Mononuclear cell (primary cell): ENCODE measurements around the gene GFPT1. TPM values are rescaled to one million over a fixed set of nuclear protein-coding genes. Genes with fewer than 3 reads are reported as not detected.

Source experiments
- H3K27me3 ChIP-seq: 2 replicates; pipeline ENCODE4 v1.6.0; 2011; ENCODE audit warnings: low read length, control low read depth; ENCODE audit not compliant: insufficient read depth
- H3K4me1 ChIP-seq: 2 replicates; pipeline ENCODE4 v1.5.1; 2011; ENCODE audit warnings: mild to moderate bottlenecking, low read length, control low read depth; ENCODE audit not compliant: insufficient read depth
- H3K4me3 ChIP-seq: 2 replicates; pipeline ENCODE4 v1.5.1; 2011; ENCODE audit warnings: mild to moderate bottlenecking, low read length, moderate library complexity
- H3K9me3 ChIP-seq: 2 replicates; pipeline ENCODE4 v1.5.1; 2011; ENCODE audit warnings: low read depth, mild to moderate bottlenecking, control low read depth, low read length
- total RNA-seq: library from RNA; depleted of rRNA; stranded (reverse); fragments of >200 nt; gene quantifications from one replicate; pipeline ENCODE4 v1.2.3, GENCODE V29; 2012

The GFPT1 gene
- total RNA-seq, 1 donor, result 23.9 TPM

- no peaks in the 10 kb centered on the region for H3K4me1 ChIP-seq
- no peaks in the 10 kb centered on the region for H3K9me3 ChIP-seq
- no peak overlapping the region for H3K4me3 ChIP-seq
- H3K27me3 ChIP-seq, result peaks cover under 1% of the 10 kb centered on the region
These were observed 88.2 kb downstream of the GFPT1 start for GRCh38 chr2:69298862-69299261.

DNA sequence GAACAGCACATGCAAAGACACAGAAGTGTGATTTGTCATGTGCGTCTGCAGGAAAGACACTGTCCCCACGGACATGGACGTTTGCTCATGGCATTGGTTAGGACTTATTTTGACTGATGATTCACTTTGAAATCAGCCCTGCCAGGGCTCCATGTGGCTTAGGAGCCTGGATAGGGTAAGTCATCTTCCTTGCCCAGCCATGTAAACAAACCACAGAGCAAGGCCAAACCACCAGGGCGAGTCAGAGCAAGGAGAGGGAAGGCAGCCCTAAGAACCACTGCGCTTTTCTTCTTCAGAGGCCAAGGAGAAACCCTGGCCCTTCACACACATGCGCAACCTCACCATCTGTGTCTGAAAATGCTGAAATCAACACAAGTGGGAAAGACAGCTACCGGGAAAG, 88.8 kb downstream of the GFPT1 start:
- Histone ChIP-seq H3K27me3 (no peaks in the 10 kb centered on the region), H3K4me1 (no peaks in the 10 kb centered on the region), H3K4me3 (no peak overlapping the region), H3K9me3 (no peaks in the 10 kb centered on the region)

- Histone ChIP-seq H3K4me3 (no peak overlapping the region), H3K4me1 (no peaks in the 10 kb centered on the region), H3K27me3 (no peaks in the 10 kb centered on the region), H3K9me3 (no peaks in the 10 kb centered on the region)
These were observed 89.8 kb downstream of the GFPT1 start for GRCh38 chr2:69297216-69297615.

DNA sequence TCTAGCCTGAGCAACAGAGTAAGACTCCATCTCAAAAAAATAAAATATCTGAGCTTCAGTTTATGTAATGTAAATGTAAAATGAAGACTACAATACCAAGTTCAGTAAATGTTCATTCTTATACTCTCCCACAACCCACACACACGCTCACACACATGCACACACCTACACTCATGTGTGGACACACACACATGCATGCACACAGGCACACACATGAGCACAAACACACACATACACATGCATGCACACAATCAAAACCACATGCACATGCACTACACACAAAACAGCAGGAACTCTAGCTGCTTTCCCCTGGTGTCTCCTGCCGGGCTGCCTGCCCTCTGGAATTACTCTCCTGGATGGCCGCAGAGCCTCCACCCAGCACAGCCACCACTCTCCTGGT, 90.6 kb downstream of the GFPT1 start:
- no peaks in the 10 kb centered on the region for H3K27me3 ChIP-seq
- H3K9me3 ChIP-seq, result no peaks in the 10 kb centered on the region
- no peak overlapping the region for H3K4me3 ChIP-seq
- H3K4me1 ChIP-seq, result no peaks in the 10 kb centered on the region

DNA sequence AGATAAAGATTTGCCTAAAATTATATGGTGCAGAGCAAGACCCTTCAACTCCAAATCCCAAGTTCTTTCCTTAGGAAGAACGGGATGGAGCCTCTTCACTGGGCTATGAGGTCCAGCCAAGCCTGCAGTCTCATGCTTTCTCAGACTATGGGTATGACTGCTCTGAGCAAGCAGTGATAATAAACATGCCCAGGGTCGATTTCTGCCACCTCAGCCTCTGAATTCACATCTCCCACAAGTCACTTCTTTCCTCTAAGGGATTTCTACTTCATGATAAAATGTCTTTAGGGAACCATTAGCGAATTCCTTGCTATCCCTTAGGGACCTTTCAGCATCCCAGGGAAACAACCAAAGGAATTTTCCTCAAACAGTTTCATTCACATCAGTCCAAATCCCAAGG, 94.8 kb downstream of the GFPT1 start:
- Histone ChIP-seq H3K27me3 (no peaks in the 10 kb centered on the region), H3K4me3 (no peak overlapping the region), H3K4me1 (no peaks in the 10 kb centered on the region), H3K9me3 (no peaks in the 10 kb centered on the region)

- Histone ChIP-seq H3K4me3 (no peak overlapping the region), H3K4me1 (no peaks in the 10 kb centered on the region), H3K9me3 (no peaks in the 10 kb centered on the region), H3K27me3 (no peaks in the 10 kb centered on the region)
These were observed 95.3 kb downstream of the GFPT1 start for GRCh38 chr2:69291721-69292120.

DNA sequence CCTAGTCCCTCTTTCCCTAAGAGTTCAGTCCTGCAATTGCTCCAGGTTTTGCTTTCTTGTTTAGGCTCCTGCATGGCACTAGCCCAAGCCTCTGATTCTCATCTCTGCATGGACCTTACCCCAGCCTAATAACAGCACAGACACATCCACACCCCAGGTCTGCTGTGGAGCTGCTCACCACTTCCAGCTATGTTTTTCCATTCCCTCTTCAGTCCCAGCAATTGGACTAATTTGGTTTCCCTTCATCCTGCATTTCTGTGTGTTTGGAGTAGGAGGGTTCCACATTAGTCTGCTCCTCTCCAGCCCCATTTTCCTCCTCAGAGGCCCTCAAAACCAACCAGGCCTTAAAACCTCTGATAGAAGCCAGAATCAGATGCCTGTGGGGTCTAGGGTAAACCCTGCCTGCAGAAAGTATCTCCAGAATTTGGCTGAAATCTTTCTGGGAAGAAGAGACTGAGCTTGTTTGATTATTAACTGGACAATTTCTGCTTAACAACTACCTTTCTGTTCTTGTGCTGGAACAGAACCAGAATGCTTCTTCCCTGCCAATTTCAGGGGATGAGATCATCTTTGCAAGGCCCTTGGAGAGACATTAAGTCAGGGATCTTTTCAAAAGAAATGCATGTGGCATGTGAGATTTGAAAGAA, 95.9 kb downstream of the GFPT1 start:
- Histone ChIP-seq H3K4me1 (no peaks in the 10 kb centered on the region), H3K9me3 (no peaks in the 10 kb centered on the region), H3K27me3 (no peaks in the 10 kb centered on the region), H3K4me3 (no peak overlapping the region)

DNA sequence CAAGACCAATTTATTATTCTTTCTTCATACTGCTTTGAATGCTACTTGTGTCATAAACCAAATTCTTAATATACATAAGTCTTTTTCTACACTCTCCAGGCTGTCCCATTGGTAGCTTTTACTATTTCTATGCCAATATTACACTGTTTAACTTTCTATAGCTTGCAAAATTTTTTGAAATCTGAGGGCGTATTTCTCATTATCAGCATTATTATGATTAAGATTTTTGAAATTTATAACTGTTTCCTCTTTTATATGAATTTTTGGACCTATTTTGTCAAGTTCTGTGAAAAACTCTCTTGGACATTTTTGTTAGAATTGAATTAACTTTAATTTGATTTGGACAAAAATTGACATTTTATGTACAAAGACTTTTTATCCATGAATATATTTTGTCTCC, 98.6 kb downstream of the GFPT1 start:
- Histone ChIP-seq H3K9me3 (no peaks in the 10 kb centered on the region), H3K4me1 (no peaks in the 10 kb centered on the region), H3K27me3 (no peaks in the 10 kb centered on the region), H3K4me3 (no peak overlapping the region)

DNA sequence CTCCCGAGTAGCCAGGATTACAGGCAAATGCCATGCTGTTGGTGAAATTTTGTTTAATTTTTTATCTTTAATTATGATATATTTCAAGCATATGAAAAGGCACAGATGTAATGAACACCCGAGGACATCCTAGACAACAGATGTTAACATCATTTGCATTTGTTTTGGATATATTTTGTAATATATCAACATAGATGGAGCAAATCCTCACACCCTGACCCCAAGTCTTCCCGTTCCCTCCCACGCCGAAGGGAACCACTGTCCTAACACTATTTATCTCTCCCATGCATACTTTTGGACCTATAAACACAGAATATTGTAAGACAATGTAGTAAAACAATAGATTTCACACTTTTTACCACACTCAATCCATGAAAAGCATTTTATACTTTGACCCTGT, 99.5 kb downstream of the GFPT1 start:
- H3K9me3 ChIP-seq, result no peaks in the 10 kb centered on the region
- no peaks in the 10 kb centered on the region for H3K27me3 ChIP-seq
- H3K4me3 ChIP-seq, result no peak overlapping the region
- no peaks in the 10 kb centered on the region for H3K4me1 ChIP-seq

DNA sequence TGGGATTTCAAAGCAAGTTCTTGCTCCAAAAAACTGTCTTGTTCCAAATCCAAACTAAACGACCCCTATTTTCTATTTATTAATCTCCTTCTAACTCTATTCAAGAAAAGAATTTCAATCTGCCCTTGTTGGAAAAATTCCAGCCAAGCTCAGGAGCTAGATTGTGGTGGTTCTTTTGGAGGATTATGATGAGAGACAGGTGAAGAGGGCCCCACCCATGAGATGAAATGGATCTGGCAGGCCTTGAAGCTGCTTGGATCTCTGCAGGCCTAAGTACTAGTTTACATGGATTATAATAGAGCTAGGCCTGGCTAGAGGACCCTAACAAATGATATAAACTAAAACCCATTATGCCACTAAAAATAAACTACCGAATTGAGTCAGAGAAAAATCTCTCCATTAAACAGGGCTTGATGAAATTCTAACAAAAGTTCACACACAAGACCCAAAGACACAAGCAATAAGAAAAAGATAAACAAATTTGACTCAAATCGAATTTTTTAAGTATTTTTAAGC, 101.6 kb downstream of the GFPT1 start:
- no peak overlapping the region for H3K4me3 ChIP-seq
- H3K9me3 ChIP-seq, result no peaks in the 10 kb centered on the region
- no peaks in the 10 kb centered on the region for H3K4me1 ChIP-seq
- H3K27me3 ChIP-seq, result no peaks in the 10 kb centered on the region

DNA sequence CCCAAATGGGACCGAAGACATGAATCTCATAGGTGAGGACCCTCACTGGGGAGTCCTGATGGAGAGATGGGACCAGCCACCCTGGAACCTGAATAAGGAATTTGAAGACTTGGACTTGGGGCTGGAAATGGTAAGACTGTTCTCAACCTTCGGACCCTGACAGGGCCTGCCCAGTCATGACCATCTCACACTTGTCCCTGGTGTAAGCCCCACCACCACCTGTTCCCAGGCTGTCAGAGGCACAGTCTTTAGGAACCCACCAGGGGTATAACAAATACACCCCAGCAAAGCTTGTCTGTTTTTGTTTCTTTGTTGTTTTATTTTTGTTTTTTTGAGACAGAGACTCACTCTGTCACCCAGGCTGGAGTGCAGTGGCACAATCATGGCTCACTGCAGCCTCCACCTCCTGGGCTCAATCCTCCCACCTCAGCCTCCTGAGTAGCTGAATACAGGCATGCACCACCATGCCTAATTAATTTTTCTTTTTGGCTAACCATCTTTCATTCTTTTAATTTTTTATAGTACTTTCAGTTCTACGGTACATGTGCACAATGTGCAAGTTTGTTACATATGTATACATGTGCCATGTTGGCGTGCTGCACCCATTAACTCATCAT, 106.1 kb downstream of the GFPT1 start:
- Histone ChIP-seq H3K4me1 (no peaks in the 10 kb centered on the region), H3K9me3 (no peaks in the 10 kb centered on the region), H3K27me3 (no peaks in the 10 kb centered on the region), H3K4me3 (no peak overlapping the region)

- Histone ChIP-seq H3K9me3 (no peaks in the 10 kb centered on the region), H3K4me1 (no peaks in the 10 kb centered on the region), H3K27me3 (no peaks in the 10 kb centered on the region)
These were observed 106.9 kb downstream of the GFPT1 start for GRCh38 chr2:69279931-69280681.

DNA sequence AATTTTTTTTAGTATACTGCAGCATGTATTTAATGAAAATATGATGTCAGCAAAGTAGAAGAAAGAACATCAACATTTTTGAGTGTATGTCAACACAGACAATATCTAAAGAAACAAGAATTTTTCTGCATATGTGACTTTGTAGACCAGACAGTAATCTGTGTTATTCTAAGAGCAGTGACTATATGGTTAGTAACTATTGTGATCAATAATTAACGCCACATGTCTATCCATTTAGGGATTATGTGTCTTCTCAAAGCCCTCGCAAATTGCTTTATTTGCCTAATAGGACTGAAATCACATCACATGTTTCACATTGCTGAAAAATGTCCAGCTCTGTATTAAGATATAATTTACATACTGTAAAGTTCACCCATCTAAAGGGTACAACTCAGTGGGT, 107.8 kb downstream of the GFPT1 start:
- H3K4me3 ChIP-seq, result no peak overlapping the region
- no peaks in the 10 kb centered on the region for H3K27me3 ChIP-seq
- H3K4me1 ChIP-seq, result no peaks in the 10 kb centered on the region
- no peaks in the 10 kb centered on the region for H3K9me3 ChIP-seq

More at GRCh38 chr2:69279931-69280681, 106.9 kb downstream of the GFPT1 start:
- no peak overlapping the region for H3K4me3 ChIP-seq

DNA sequence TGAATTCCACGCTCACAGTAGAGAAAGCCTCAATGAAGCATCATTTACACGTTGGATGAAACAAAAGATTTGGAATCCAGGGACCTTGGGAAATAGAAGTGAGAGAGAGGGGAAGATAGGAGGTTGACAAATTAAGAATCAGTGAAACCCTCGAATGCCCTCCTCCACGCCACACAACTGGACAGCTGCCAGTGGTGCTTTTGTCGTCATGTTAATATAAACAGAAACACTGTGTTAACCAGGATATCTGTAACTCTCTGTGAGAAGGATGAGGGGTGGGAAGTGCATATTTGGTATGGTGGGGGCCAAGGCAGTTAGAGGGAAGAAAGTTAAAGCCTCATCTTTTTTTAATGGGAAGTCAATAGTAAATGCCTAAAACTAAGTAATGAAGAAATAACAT, 108.7 kb downstream of the GFPT1 start:
- Histone ChIP-seq H3K4me3 (no peak overlapping the region), H3K4me1 (no peaks in the 10 kb centered on the region), H3K9me3 (no peaks in the 10 kb centered on the region), H3K27me3 (no peaks in the 10 kb centered on the region)

GRCh38 chr2:69275490-69275889, 111.5 kb downstream of the GFPT1 start:
- H3K9me3 ChIP-seq, result no peaks in the 10 kb centered on the region
- peaks cover 7% of the 10 kb centered on the region for H3K27me3 ChIP-seq
- H3K4me3 ChIP-seq, result no peak overlapping the region
- peaks cover 14% of the 10 kb centered on the region for H3K4me1 ChIP-seq
